CD14-positive monocyte (primary cell): ENCODE measurements around the gene ZDHHC14. TPM values are rescaled to one million over a fixed set of nuclear protein-coding genes. Genes with fewer than 3 reads are reported as not detected.

Experiments used
- DNase-seq, 3 donors: peaks; one replicate each; pipeline ENCODE4 v3.0.0-alpha.2; 2011 to 2022
- H2AFZ ChIP-seq: 2 replicates; pipeline ENCODE4 v1.6.0; 2012; ENCODE audit warnings: mild to moderate bottlenecking, low read depth, low read length, inconsistent platforms; ENCODE audit not compliant: insufficient read depth, poor library complexity, severe bottlenecking
- H3K27ac ChIP-seq, 2 donors: 1 replicate in 1 of 2; 2 replicates in 1 of 2; pipeline ENCODE4 v1.5.1; 2012 to 2013; ENCODE audit warnings: low read length in 2 of 2, control low read depth in 1 of 2, inconsistent platforms in 1 of 2, low read depth in 1 of 2, mild to moderate bottlenecking in 1 of 2
- H3K27me3 ChIP-seq, 2 donors: one replicate each; pipeline versions ENCODE4 v1.6.0 to v1.6.1; 2011 to 2013; ENCODE audit warnings: low read length in 2 of 2; ENCODE audit not compliant: control insufficient read depth in 2 of 2, insufficient read depth in 2 of 2
- H3K36me3 ChIP-seq, 2 donors: replicated peaks in 1 of 2; 1 replicate in 1 of 2; 2 replicates in 1 of 2; pipeline versions ENCODE4 v1.5.1 to v1.6.1; 2012 to 2013; ENCODE audit warnings: low read length in 2 of 2, control low read depth in 1 of 2, inconsistent platforms in 1 of 2, mild to moderate bottlenecking in 1 of 2; ENCODE audit not compliant: insufficient read depth in 2 of 2, control insufficient read depth in 1 of 2
- H3K4me1 ChIP-seq, 2 donors: 1 replicate in 1 of 2; 2 replicates in 1 of 2; pipeline versions ENCODE4 v1.5.1 to v1.6.1; 2012 to 2013; ENCODE audit warnings: low read length in 2 of 2, control low read depth in 1 of 2, inconsistent platforms in 1 of 2, mild to moderate bottlenecking in 1 of 2, moderate library complexity in 1 of 2; ENCODE audit not compliant: insufficient read depth in 2 of 2, control insufficient read depth in 1 of 2
- H3K4me2 ChIP-seq: replicated peaks from 2 replicates; pipeline ENCODE3; 2012; ENCODE audit warnings: low read length, moderate library complexity, mild to moderate bottlenecking; ENCODE audit not compliant: poor library complexity, severe bottlenecking; ENCODE audit errors: extremely low read depth
- H3K4me3 ChIP-seq, 3 experiments: fragments of 200-600 bp in 1 of 3; sonication (generic) in 1 of 3; replicated peaks in 1 of 3; 1 replicate in 2 of 3; 2 replicates in 1 of 3; pipeline ENCODE4 v1.5.1; 2011 to 2013; ENCODE audit warnings: low read length in 3 of 3, mild to moderate bottlenecking in 3 of 3, control low read depth in 2 of 3, low read depth in 2 of 3, inconsistent platforms in 1 of 3, moderate library complexity in 1 of 3
- H3K79me2 ChIP-seq: 2 replicates; pipeline ENCODE4 v1.6.0; 2012; ENCODE audit warnings: mild to moderate bottlenecking, control low read depth, inconsistent platforms, low read length, moderate library complexity; ENCODE audit not compliant: insufficient read depth
- H3K9ac ChIP-seq: 2 replicates; pipeline ENCODE4 v1.6.0; 2017; ENCODE audit warnings: low read length, mild to moderate bottlenecking; ENCODE audit not compliant: insufficient read depth, poor library complexity, severe bottlenecking
- H3K9me3 ChIP-seq, 2 donors: replicated peaks in 1 of 2; 1 replicate in 1 of 2; 2 replicates in 1 of 2; pipeline versions ENCODE4 v1.5.1 to v1.6.1; 2012 to 2013; ENCODE audit warnings: low read length in 2 of 2, control low read depth in 1 of 2; ENCODE audit not compliant: control insufficient read depth in 1 of 2, insufficient read depth in 1 of 2
- H4K20me1 ChIP-seq: 2 replicates; pipeline ENCODE4 v1.6.0; 2012; ENCODE audit warnings: mild to moderate bottlenecking, low read length, control low read depth, moderate library complexity; ENCODE audit not compliant: insufficient read depth
- H3K27ac Mint-ChIP-seq, 7 donors: one replicate each; pipeline ENCODE4 v1.8.0; 2020; ENCODE audit warnings: mild to moderate bottlenecking in 7 of 7, mixed read lengths in 7 of 7, moderate library complexity in 6 of 7, inconsistent platforms in 2 of 7
- H3K27me3 Mint-ChIP-seq, 3 donors: one replicate each; pipeline ENCODE4 v1.8.0; 2021 to 2022; ENCODE audit warnings: low read depth in 3 of 3, mild to moderate bottlenecking in 3 of 3, mixed read lengths in 3 of 3, moderate library complexity in 3 of 3, inconsistent platforms in 1 of 3
- H3K36me3 Mint-ChIP-seq, 2 donors: one replicate each; pipeline ENCODE4 v1.8.0; 2020; ENCODE audit warnings: mixed read lengths in 2 of 2, inconsistent platforms in 1 of 2, mild to moderate bottlenecking in 1 of 2
- H3K4me1 Mint-ChIP-seq: one replicate; pipeline ENCODE4 v1.8.0; 2020; ENCODE audit warnings: mild to moderate bottlenecking, mixed read lengths
- H3K4me3 Mint-ChIP-seq, 2 donors: one replicate each; pipeline ENCODE4 v1.8.0; 2020; ENCODE audit warnings: mild to moderate bottlenecking in 2 of 2, mixed read lengths in 2 of 2, moderate library complexity in 1 of 2
- H3K9me3 Mint-ChIP-seq, 7 donors: one replicate each; pipeline ENCODE4 v1.8.0; 2020 to 2022; ENCODE audit warnings: mixed read lengths in 7 of 7, mild to moderate bottlenecking in 6 of 7, moderate library complexity in 6 of 7, inconsistent platforms in 2 of 7
- WGBS: methylation state at CpG from one replicate; pipeline ENCODE4 v1.1.5; 2013; ENCODE audit warnings: missing lambda C conversion rate; ENCODE audit not compliant: insufficient coverage; 5-methylcytosine and 5-hydroxymethylcytosine counted together
- intact Hi-C, 2 donors: fragments of 100-400 bp; cut with micrococcal nuclease; formaldehyde crosslinking; loops; one replicate each; pipeline versions ENCODE4 v1.15.0 to v1.15.1; 2023
- polyA plus RNA-seq, 3 donors: library from polyadenylated mRNA; depleted of rRNA in 1 of 3; unstranded in 2 of 3; stranded (reverse) in 1 of 3; fragments of 300-500 nt in 2 of 3; fragments of >200 nt in 1 of 3; fragmentation: Illumina TruSeq in 2 of 3; gene quantifications; 1 replicate in 2 of 3; 2 replicates in 1 of 3; pipeline ENCODE4 v1.2.3, GENCODE V29; 2012 to 2021
- TF ChIP-seq, protein P1 (sequence below): fragments of 200-600 bp; IDR thresholded peaks from one replicate; pipeline ENCODE4 v1.8.0; 2022; ENCODE audit warnings: antibody characterized with exemption, mild to moderate bottlenecking

Gene ZDHHC14
- polyA plus RNA-seq, 3 donors, result 0.30 to 1.7 (median 0.93) TPM

DNA sequence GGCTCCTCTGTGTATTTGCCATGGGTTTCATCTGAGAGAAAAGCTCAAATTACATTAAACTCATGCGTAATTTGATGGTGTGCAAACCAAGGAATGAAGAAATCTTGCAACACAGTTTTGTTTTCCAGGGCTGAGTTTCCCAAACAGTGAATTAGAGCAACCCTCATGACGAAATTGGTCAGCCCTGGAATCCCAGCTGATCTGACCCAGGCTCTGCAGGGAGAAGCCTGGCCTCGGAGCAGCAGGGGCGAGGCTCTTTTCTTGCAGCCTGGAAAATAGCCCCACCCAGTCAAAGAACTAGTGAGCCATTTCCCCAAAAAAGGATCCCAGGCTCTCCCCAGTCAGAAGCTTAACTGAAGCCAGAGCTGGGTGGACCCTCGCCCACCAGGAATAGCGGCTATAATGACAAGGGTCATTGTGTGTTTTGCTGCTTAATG is 334.8 kb downstream of the ZDHHC14 start:
- Mint-ChIP-seq H3K4me3 (no peak overlapping the region), H3K27me3 (peaks cover 1 to 2% (median 1%) of the 10 kb centered on the region in 3 donors), H3K4me1 (no peaks in the 10 kb centered on the region), H3K9me3 (no peaks in the 10 kb centered on the region), H3K27ac (no peak overlapping the region), H3K36me3 (no peaks in the 10 kb centered on the region)
- Histone ChIP-seq H3K4me1 (no peaks in the 10 kb centered on the region), H3K27me3 (no peaks in the 10 kb centered on the region), H3K36me3 (no peaks in the 10 kb centered on the region), H3K79me2 (no peaks in the 10 kb centered on the region), H3K4me3 (no peak overlapping the region), H2AFZ (no peak overlapping the region), H4K20me1 (no peaks in the 10 kb centered on the region), H3K27ac (no peak overlapping the region), H3K9ac (no peak overlapping the region), H3K9me3 (no peaks in the 10 kb centered on the region), H3K4me2 (no peak overlapping the region)
- TF ChIP-seq, protein P1, sequence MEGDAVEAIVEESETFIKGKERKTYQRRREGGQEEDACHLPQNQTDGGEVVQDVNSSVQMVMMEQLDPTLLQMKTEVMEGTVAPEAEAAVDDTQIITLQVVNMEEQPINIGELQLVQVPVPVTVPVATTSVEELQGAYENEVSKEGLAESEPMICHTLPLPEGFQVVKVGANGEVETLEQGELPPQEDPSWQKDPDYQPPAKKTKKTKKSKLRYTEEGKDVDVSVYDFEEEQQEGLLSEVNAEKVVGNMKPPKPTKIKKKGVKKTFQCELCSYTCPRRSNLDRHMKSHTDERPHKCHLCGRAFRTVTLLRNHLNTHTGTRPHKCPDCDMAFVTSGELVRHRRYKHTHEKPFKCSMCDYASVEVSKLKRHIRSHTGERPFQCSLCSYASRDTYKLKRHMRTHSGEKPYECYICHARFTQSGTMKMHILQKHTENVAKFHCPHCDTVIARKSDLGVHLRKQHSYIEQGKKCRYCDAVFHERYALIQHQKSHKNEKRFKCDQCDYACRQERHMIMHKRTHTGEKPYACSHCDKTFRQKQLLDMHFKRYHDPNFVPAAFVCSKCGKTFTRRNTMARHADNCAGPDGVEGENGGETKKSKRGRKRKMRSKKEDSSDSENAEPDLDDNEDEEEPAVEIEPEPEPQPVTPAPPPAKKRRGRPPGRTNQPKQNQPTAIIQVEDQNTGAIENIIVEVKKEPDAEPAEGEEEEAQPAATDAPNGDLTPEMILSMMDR, result no peak
- intact Hi-C loops, result no loop called here
- no peak for DNase-seq
- no CpG with 5 or more reads among the region's 6 CpGs for WGBS

DNA sequence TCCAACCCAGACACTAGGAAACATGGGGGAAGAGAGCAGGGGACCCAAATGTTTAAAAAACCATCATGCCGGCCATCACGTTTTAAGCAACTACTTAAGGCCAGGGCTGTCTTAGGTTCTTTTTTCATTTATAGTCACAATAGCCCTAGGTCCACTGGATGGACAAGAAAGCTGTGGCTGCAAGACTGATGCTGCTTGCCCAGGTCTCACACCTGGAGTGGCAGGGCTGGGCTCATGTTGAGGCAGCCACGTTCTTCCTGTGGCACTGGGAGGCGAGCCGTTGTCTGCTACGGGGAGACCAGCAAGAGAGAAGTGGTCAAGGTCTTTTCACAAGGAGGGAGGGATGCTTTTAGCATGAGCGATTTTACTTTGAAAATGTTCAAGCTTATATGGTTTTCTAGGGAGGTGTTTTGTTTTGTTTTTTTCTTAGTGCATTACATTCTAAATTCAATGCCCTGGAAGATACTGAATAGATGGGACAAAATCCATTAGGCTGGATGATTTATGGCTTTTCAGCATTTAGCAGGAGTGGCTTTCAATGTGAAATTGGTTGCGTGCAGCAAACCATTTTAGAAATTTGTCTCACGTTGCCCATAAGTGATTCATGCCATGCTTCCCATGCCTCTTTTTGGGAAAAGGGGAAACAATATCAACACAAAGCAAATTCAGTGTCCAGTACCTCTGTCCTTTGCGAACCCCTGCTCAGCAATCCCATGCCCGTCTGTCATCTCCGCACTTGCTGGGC is 335.4 kb downstream of the ZDHHC14 start:
- H4K20me1 ChIP-seq, result no peaks in the 10 kb centered on the region
- H3K27me3 Mint-ChIP-seq, result peaks cover 1 to 4% (median 2%) of the 10 kb centered on the region in 3 donors
- H3K27me3 ChIP-seq, result no peaks in the 10 kb centered on the region
- no peak overlapping the region for H3K4me3 ChIP-seq
- intact Hi-C loops, result no loop called here
- no peak overlapping the region for H3K9ac ChIP-seq
- no peaks in the 10 kb centered on the region for H3K79me2 ChIP-seq
- TF ChIP-seq, protein P1, result no peak
- no peak overlapping the region for H3K4me3 Mint-ChIP-seq
- no peaks in the 10 kb centered on the region for H3K9me3 Mint-ChIP-seq
- H3K36me3 ChIP-seq, result no peaks in the 10 kb centered on the region
- H3K9me3 ChIP-seq, result no peaks in the 10 kb centered on the region
- H3K4me1 ChIP-seq, result no peaks in the 10 kb centered on the region
- no peak for DNase-seq
- no peak overlapping the region for H3K27ac Mint-ChIP-seq
- H2AFZ ChIP-seq, result no peak overlapping the region
- H3K27ac ChIP-seq, result no peak overlapping the region
- H3K4me1 Mint-ChIP-seq, result no peaks in the 10 kb centered on the region
- no peak overlapping the region for H3K4me2 ChIP-seq
- WGBS, result 87% methylated on average over 7 of the region's 12 CpGs
- H3K36me3 Mint-ChIP-seq, result no peaks in the 10 kb centered on the region
